HepG2 (cell line): ENCODE results near the gene CCDC73. TPM values are rescaled to one million over a fixed set of nuclear protein-coding genes. Genes with fewer than 3 reads are reported as not detected.

Experiments
- ADNP ChIP-seq: sonication (generic); formaldehyde crosslinking; IDR thresholded peaks from 2 replicates; pipeline ENCODE4 v1.4.0; 2020; ENCODE audit warnings: missing genetic modification reagents
- ARID4A ChIP-seq: sonication (generic); formaldehyde crosslinking; IDR thresholded peaks from 2 replicates; pipeline ENCODE4 v1.5.0; 2020; ENCODE audit warnings: mild to moderate bottlenecking, missing genetic modification reagents, borderline replicate concordance
- CBFB ChIP-seq: sonication (generic); formaldehyde crosslinking; IDR thresholded peaks from 2 replicates; pipeline ENCODE4 v1.4.0; 2020; ENCODE audit warnings: missing genetic modification reagents
- CC2D1A ChIP-seq: sonication (generic); formaldehyde crosslinking; IDR thresholded peaks from 2 replicates; pipeline ENCODE4 v1.8.1; 2023; ENCODE audit warnings: mild to moderate bottlenecking, missing genetic modification reagents
- CREM ChIP-seq, 2 experiments: sonication (generic) in 1 of 2; formaldehyde crosslinking in 1 of 2; IDR thresholded peaks; 2 replicates each; pipeline versions ENCODE4 v1.4.0 to v1.6.1; 2016 to 2020; ENCODE audit warnings: antibody characterized with exemption in 1 of 2, mild to moderate bottlenecking in 1 of 2, missing genetic modification reagents in 1 of 2
- ELF3 ChIP-seq: IDR thresholded peaks from 2 replicates; pipeline ENCODE4 v1.6.1; 2016; ENCODE audit warnings: missing genetic modification reagents, missing compliant biosample characterization
- HHEX ChIP-seq: IDR thresholded peaks from 2 replicates; pipeline ENCODE4 v1.6.1; 2016; ENCODE audit warnings: control low read depth
- KLF16 ChIP-seq, 2 experiments: sonication (generic) in 1 of 2; formaldehyde crosslinking in 1 of 2; IDR thresholded peaks; 2 replicates each; pipeline versions ENCODE4 v1.6.1 to v1.8.0; 2016 to 2023; ENCODE audit warnings: missing genetic modification reagents in 2 of 2, missing compliant biosample characterization in 1 of 2
- MATR3 ChIP-seq: sonication (generic); formaldehyde crosslinking; IDR thresholded peaks from 2 replicates; pipeline ENCODE4 v1.4.0; 2020; ENCODE audit warnings: missing genetic modification reagents
- NFKBIZ ChIP-seq: IDR thresholded peaks from 2 replicates; pipeline ENCODE4 v1.6.1; 2018; ENCODE audit warnings: missing genetic modification reagents, missing compliant biosample characterization
- POLR2G ChIP-seq: fragments of 200-400 bp; formaldehyde crosslinking; IDR thresholded peaks from 2 replicates; pipeline ENCODE4 v1.6.1; 2018; ENCODE audit warnings: mild to moderate bottlenecking, low read depth, low read length, moderate library complexity
- RARA ChIP-seq: IDR thresholded peaks from 2 replicates; pipeline ENCODE4 v1.6.1; 2016; ENCODE audit warnings: missing genetic modification reagents, missing compliant biosample characterization
- RBAK ChIP-seq: sonication (generic); formaldehyde crosslinking; IDR thresholded peaks from 2 replicates; pipeline ENCODE4 v1.5.1; 2020; ENCODE audit warnings: mild to moderate bottlenecking, missing genetic modification reagents
- REXO4 ChIP-seq: sonication (generic); formaldehyde crosslinking; IDR thresholded peaks from 2 replicates; pipeline ENCODE4 v1.8.0; 2022; ENCODE audit warnings: missing genetic modification reagents, mild to moderate bottlenecking, borderline replicate concordance
- SALL1 ChIP-seq: sonication (generic); formaldehyde crosslinking; IDR thresholded peaks from 2 replicates; pipeline ENCODE4 v1.8.0; 2022; ENCODE audit warnings: mild to moderate bottlenecking, missing genetic modification reagents
- ZBTB38 ChIP-seq: sonication (generic); formaldehyde crosslinking; IDR thresholded peaks from 2 replicates; pipeline ENCODE4 v1.5.1; 2020; ENCODE audit warnings: mild to moderate bottlenecking, missing genetic modification reagents
- ZFY ChIP-seq: sonication (generic); formaldehyde crosslinking; IDR thresholded peaks from 2 replicates; pipeline ENCODE4 v1.4.0; 2020; ENCODE audit warnings: missing genetic modification reagents
- ZKSCAN5 ChIP-seq: sonication (generic); formaldehyde crosslinking; IDR thresholded peaks from 2 replicates; pipeline ENCODE4 v1.5.1; 2020; ENCODE audit warnings: mild to moderate bottlenecking, missing genetic modification reagents
- ZNF205 ChIP-seq: IDR thresholded peaks from 2 replicates; pipeline ENCODE4 v1.6.1; 2018; ENCODE audit warnings: missing biosample characterization, missing genetic modification reagents
- ZNF24 ChIP-seq: fragments of 450-650 bp; IDR thresholded peaks from 2 replicates; pipeline ENCODE4 v1.6.1; 2017; ENCODE audit warnings: antibody characterized with exemption, mild to moderate bottlenecking
- ZNF678 ChIP-seq: sonication (generic); formaldehyde crosslinking; IDR thresholded peaks from 2 replicates; pipeline ENCODE4 v1.4.0; 2020; ENCODE audit warnings: mild to moderate bottlenecking, missing genetic modification reagents
- ZNF720 ChIP-seq: sonication (generic); formaldehyde crosslinking; IDR thresholded peaks from 2 replicates; pipeline ENCODE4 v1.4.0; 2020; ENCODE audit warnings: missing genetic modification reagents
- ZXDC ChIP-seq: sonication (generic); formaldehyde crosslinking; IDR thresholded peaks from 2 replicates; pipeline ENCODE4 v1.5.0; 2020; ENCODE audit warnings: mild to moderate bottlenecking, missing genetic modification reagents
- polyA plus RNA-seq, 8 experiments: library from polyadenylated mRNA; depleted of rRNA in 3 of 8; stranded (reverse) in 7 of 8; unstranded in 1 of 8; fragments of >200 nt; fragmentation: Illumina TruSeq in 4 of 8; extraction: Trizol in 4 of 8; gene quantifications; 2 replicates each; pipeline versions ENCODE4 v1.2.1 to v1.2.3, GENCODE V29; 2011 to 2016; ENCODE audit warnings: low read depth in 4 of 8, missing spikeins in 1 of 8, mixed read lengths in 1 of 8; ENCODE audit not compliant: insufficient read depth in 1 of 8
- total RNA-seq, 5 experiments: library from RNA; depleted of rRNA; stranded (reverse); fragments of >200 nt; fragmentation: Illumina TruSeq; extraction: Trizol; gene quantifications; 2 replicates each; pipeline ENCODE4 v1.2.3, GENCODE V29; 2016; ENCODE audit warnings: low read depth in 1 of 5

CCDC73 gene
- total and polyA plus RNA-seq, 2 of the 13 experiments (the other 11 are each of a cell fraction or from before 2014, with no cell fraction given) = 0.01 to 0.11 TPM

GRCh38 chr11:32583459-32584271 is 210.8 kb downstream of the CCDC73 start, which contains the start of gene EIF3M (continued):
- no peak; the same call in none of the 2 replicates for TF ChIP-seq ZXDC (CRISPR knock-in tag)
- no peak for TF ChIP-seq ZKSCAN5 (CRISPR knock-in tag)
- no peak for TF ChIP-seq ZNF24
- TF ChIP-seq ZNF720 (CRISPR knock-in tag) = no peak
- TF ChIP-seq SALL1 (CRISPR knock-in tag) = peak; percentile 90
- TF ChIP-seq NFKBIZ (CRISPR knock-in tag) = peak; percentile 67; the same call in 1 of the 2 replicates
- TF ChIP-seq ZNF678 (CRISPR knock-in tag) = 0 out of 2 replicates have a peak, but pooled peaks have one; percentile 24
- peak; percentile 46; the same call in 1 of the 2 replicates for TF ChIP-seq CREM (IDR thresholded peaks at IDR 0.05)
- TF ChIP-seq CREM (CRISPR knock-in tag; IDR thresholded peaks at IDR 0.05) = peak; percentile 46; the same call in 1 of the 2 replicates
- peak; percentile 99; the same call in 1 of the 2 replicates for TF ChIP-seq ZBTB38
- 0 out of 2 replicates have a peak, but pooled peaks have one; percentile 72 for TF ChIP-seq CC2D1A
- TF ChIP-seq ZNF205 (CRISPR knock-in tag) = 0 out of 2 replicates have a peak, but pooled peaks have one; percentile 31
- no peak for TF ChIP-seq RBAK (CRISPR knock-in tag)
- peak; percentile 85; the same call in 1 of the 2 replicates for TF ChIP-seq CBFB
- no peak for TF ChIP-seq REXO4
- TF ChIP-seq RARA = no peak; the same call in 1 of the 2 replicates
- TF ChIP-seq HHEX (CRISPR knock-in tag) = no peak
- TF ChIP-seq ADNP (CRISPR knock-in tag) = no peak; the same call in 1 of the 2 replicates
- TF ChIP-seq KLF16 (CRISPR knock-in tag; IDR thresholded peaks at IDR 0.05) = peak in 1 of 2 experiments; percentile 57; a peak in 2 of 4 replicates
- peak; percentile 90 for TF ChIP-seq POLR2G
- peak; percentile 77 for TF ChIP-seq ELF3 (CRISPR knock-in tag)
- TF ChIP-seq MATR3 (CRISPR knock-in tag) = no peak
- TF ChIP-seq ARID4A (CRISPR knock-in tag) = peak; percentile 98
- peak; percentile 100 for TF ChIP-seq ZFY (CRISPR knock-in tag)
